Smooth muscle cell (in vitro differentiated cells): ENCODE measurements around the gene MNX1. TPM values are rescaled to one million over a fixed set of nuclear protein-coding genes. Genes with fewer than 3 reads are reported as not detected.

Experiments used
- DNase-seq: peaks from one replicate; lab custom pipeline; 2025; ENCODE audit not compliant: unreplicated experiment; lab: John Stamatoyannopoulos, UW
- H2AFZ ChIP-seq: fragments of 200-600 bp; sonication (generic); 2 replicates; pipeline ENCODE4 v1.6.0; 2016; ENCODE audit warnings: antibody characterized with exemption, low read depth, mild to moderate bottlenecking
- H3F3A ChIP-seq: fragments of 200-600 bp; sonication (generic); 2 replicates; pipeline ENCODE4 v1.6.0; 2017; ENCODE audit warnings: antibody characterized with exemption, low read depth
- H3K27ac ChIP-seq: fragments of 200-600 bp; sonication (generic); 2 replicates; pipeline ENCODE4 v1.5.1; 2016; ENCODE audit warnings: low read depth, mild to moderate bottlenecking
- H3K27me3 ChIP-seq: fragments of 200-600 bp; sonication (generic); 2 replicates; pipeline ENCODE4 v1.6.1; 2016; ENCODE audit warnings: low read depth, mild to moderate bottlenecking
- H3K36me3 ChIP-seq: fragments of 200-600 bp; sonication (generic); 2 replicates; pipeline ENCODE4 v1.5.1; 2016; ENCODE audit warnings: low read depth
- H3K4me1 ChIP-seq: fragments of 200-600 bp; sonication (generic); 2 replicates; pipeline ENCODE4 v1.5.1; 2016; ENCODE audit warnings: low read depth
- H3K4me2 ChIP-seq: fragments of 200-600 bp; sonication (generic); 2 replicates; pipeline ENCODE4 v1.6.0; 2016; ENCODE audit warnings: mild to moderate bottlenecking
- H3K4me3 ChIP-seq: fragments of 200-600 bp; sonication (generic); 2 replicates; pipeline ENCODE4 v1.5.1; 2016; ENCODE audit warnings: mild to moderate bottlenecking
- H3K79me2 ChIP-seq: fragments of 200-600 bp; sonication (generic); 2 replicates; pipeline ENCODE4 v1.6.0; 2016; ENCODE audit warnings: low read depth, mild to moderate bottlenecking
- H3K9ac ChIP-seq: fragments of 200-600 bp; sonication (generic); 2 replicates; pipeline ENCODE4 v1.6.0; 2016; ENCODE audit warnings: low read depth
- H3K9me3 ChIP-seq: fragments of 200-600 bp; sonication (generic); replicated peaks from 2 replicates; pipeline ENCODE4 v1.5.1; 2016; ENCODE audit warnings: low read depth
- H4K20me1 ChIP-seq: fragments of 200-600 bp; sonication (generic); 2 replicates; pipeline ENCODE4 v1.6.0; 2016; ENCODE audit warnings: low read depth
- WGBS: methylation state at CpG from one replicate; pipeline ENCODE4 v1.1.7; 2016; ENCODE audit warnings: low lambda C conversion rate; 5-methylcytosine and 5-hydroxymethylcytosine counted together
- polyA plus RNA-seq: library from polyadenylated mRNA; unstranded; fragments of >200 nt; fragmentation: Nextera tagmentation; extraction: Ambion mirVana; gene quantifications from 2 replicates; pipeline ENCODE4 v1.2.1, GENCODE V29; 2016
- total RNA-seq: library from RNA; depleted of rRNA; stranded (reverse); fragments of >200 nt; gene quantifications from 2 replicates; pipeline ENCODE4 v1.2.3, GENCODE V29; 2014
- TF ChIP-seq, protein P1 (sequence below): fragments of 200-600 bp; sonication (generic); IDR thresholded peaks from 2 replicates; pipeline ENCODE4 v1.5.1; 2017; ENCODE audit warnings: borderline replicate concordance, mild to moderate bottlenecking, antibody characterized with exemption; ENCODE audit not compliant: insufficient read depth, poor library complexity, severe bottlenecking

The MNX1 gene
- total and polyA plus RNA-seq, 2 experiments from 2014 or later: not detected

DNA sequence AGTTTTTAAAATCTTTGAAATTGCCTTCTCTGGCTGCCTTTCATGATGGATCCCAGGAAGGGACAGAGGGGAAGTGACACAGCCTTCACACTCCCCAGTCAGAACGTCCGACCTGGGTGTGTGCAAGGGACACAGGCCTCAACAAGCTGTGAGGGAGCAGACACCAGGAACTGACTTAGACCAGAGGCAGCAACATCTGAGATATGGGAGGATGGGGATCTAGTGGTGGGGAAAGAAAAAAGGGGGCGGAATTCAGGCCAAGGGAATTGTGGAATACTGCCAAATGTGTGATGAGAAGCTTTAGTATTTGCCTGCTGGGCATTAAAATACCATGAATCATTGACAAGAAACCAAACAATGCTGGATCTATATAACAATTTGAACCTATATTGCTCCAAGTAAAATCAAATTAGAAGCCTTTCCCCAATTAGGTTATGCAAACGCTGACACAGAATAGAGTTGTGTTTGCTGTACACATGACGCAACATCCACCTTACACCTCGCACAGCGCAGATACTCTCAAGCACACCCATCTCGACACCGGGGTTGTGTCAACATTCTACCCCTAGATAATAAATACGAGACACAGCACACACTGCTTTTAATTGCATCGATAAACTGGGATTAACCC lies 17.2 kb upstream of the MNX1 start:
- no peaks in the 10 kb centered on the region for H3F3A ChIP-seq
- WGBS: 89% methylated on average over 11 of the region's 11 CpGs
- no peaks in the 10 kb centered on the region for H3K79me2 ChIP-seq
- no peak overlapping the region for H3K9ac ChIP-seq
- peaks cover 3% of the 10 kb centered on the region for H3K4me1 ChIP-seq
- no peak overlapping the region for H3K4me2 ChIP-seq
- no peaks in the 10 kb centered on the region for H3K36me3 ChIP-seq
- H3K4me3 ChIP-seq: no peak overlapping the region
- no peak for DNase-seq
- H3K27me3 ChIP-seq: peaks cover 90% of the 10 kb centered on the region
- no peaks in the 10 kb centered on the region for H3K9me3 ChIP-seq
- TF ChIP-seq, protein P1, sequence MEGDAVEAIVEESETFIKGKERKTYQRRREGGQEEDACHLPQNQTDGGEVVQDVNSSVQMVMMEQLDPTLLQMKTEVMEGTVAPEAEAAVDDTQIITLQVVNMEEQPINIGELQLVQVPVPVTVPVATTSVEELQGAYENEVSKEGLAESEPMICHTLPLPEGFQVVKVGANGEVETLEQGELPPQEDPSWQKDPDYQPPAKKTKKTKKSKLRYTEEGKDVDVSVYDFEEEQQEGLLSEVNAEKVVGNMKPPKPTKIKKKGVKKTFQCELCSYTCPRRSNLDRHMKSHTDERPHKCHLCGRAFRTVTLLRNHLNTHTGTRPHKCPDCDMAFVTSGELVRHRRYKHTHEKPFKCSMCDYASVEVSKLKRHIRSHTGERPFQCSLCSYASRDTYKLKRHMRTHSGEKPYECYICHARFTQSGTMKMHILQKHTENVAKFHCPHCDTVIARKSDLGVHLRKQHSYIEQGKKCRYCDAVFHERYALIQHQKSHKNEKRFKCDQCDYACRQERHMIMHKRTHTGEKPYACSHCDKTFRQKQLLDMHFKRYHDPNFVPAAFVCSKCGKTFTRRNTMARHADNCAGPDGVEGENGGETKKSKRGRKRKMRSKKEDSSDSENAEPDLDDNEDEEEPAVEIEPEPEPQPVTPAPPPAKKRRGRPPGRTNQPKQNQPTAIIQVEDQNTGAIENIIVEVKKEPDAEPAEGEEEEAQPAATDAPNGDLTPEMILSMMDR: no peak
- H3K27ac ChIP-seq: no peak overlapping the region
- H2AFZ ChIP-seq: no peak overlapping the region
- H4K20me1 ChIP-seq: no peaks in the 10 kb centered on the region

GRCh38 chr7:157024716-157025115 lies 14.3 kb upstream of the MNX1 start:
- H3K4me1 ChIP-seq: peaks cover 12% of the 10 kb centered on the region
- H3K9ac ChIP-seq: no peak overlapping the region
- no peak overlapping the region for H3K4me2 ChIP-seq
- H3K79me2 ChIP-seq: no peaks in the 10 kb centered on the region
- no peak overlapping the region for H3K4me3 ChIP-seq
- H3K27ac ChIP-seq: no peak overlapping the region
- TF ChIP-seq, protein P1: no peak
- H3K36me3 ChIP-seq: no peaks in the 10 kb centered on the region
- 82% methylated on average over 3 of the region's 3 CpGs for WGBS
- no peaks in the 10 kb centered on the region for H4K20me1 ChIP-seq
- no peaks in the 10 kb centered on the region for H3K9me3 ChIP-seq
- no peaks in the 10 kb centered on the region for H3F3A ChIP-seq
- H3K27me3 ChIP-seq: peaks cover 100% of the 10 kb centered on the region
- DNase-seq: no peak
- H2AFZ ChIP-seq: no peak overlapping the region

- DNase-seq: no peak
- H3K9ac ChIP-seq: no peak overlapping the region
- no peak overlapping the region for H2AFZ ChIP-seq
- TF ChIP-seq, protein P1: no peak
- H3K4me1 ChIP-seq: peaks cover 12% of the 10 kb centered on the region
- no peaks in the 10 kb centered on the region for H3K79me2 ChIP-seq
- no peak overlapping the region for H3K27ac ChIP-seq
- H3K27me3 ChIP-seq: peaks cover 100% of the 10 kb centered on the region
- H3K9me3 ChIP-seq: no peaks in the 10 kb centered on the region
- no peak overlapping the region for H3K4me2 ChIP-seq
- no peaks in the 10 kb centered on the region for H3F3A ChIP-seq
- 29% methylated on average over 4 of the region's 4 CpGs for WGBS
- H4K20me1 ChIP-seq: no peaks in the 10 kb centered on the region
- no peak overlapping the region for H3K4me3 ChIP-seq
- no peaks in the 10 kb centered on the region for H3K36me3 ChIP-seq
These were observed 13.1 kb upstream of the MNX1 start for GRCh38 chr7:157023589-157023905.

DNA sequence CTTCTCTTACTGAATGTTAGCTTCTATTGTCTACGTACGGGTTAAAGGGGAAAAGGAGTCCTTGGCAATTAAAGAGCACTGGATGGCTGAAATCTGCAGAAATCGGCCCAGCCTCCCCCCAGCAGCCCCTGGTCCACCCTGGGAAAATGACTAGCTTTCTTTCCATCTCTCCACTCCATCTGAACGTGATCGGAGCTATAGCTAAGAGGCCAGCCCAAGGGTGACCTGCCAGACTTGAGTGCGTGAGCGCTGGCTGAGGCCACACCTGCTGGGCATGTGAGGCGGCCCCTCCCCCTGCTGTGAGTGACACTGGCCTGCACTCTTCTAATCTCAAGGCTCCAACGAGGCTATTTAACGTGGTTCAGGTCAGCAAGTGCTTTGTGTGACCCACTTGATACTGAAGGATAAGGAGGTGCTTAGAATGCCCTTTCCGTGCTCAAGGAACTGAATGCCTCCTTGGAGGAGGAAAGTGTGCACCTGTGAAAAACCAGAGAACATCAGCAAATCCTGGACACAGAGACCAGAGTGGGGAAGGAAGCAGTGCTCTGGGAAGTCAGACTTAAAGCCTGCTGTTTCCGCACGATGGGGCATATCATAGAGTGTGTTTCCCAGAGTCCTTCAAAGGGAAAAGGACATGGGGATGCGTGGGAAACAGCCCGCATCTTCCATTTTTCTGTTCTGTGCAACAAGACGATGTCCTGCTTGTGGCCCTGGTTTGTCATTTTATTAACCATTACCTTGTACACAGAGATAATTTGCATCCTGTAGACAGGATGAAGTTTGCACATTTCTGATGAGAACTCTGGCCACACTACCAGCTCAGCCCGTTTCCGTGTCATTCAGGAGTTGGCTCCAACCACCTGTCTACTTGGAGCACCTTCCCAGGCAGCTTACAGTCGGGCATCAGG lies 12.5 kb upstream of the MNX1 start:
- no peak overlapping the region for H2AFZ ChIP-seq
- TF ChIP-seq, protein P1: no peak
- H3K4me1 ChIP-seq: peaks cover 12% of the 10 kb centered on the region
- H3K27ac ChIP-seq: no peak overlapping the region
- H3K36me3 ChIP-seq: no peaks in the 10 kb centered on the region
- no peaks in the 10 kb centered on the region for H3F3A ChIP-seq
- no peak for DNase-seq
- no peaks in the 10 kb centered on the region for H3K79me2 ChIP-seq
- no peaks in the 10 kb centered on the region for H4K20me1 ChIP-seq
- no peak overlapping the region for H3K9ac ChIP-seq
- H3K4me2 ChIP-seq: no peak overlapping the region
- no peaks in the 10 kb centered on the region for H3K9me3 ChIP-seq
- H3K4me3 ChIP-seq: no peak overlapping the region
- peaks cover 100% of the 10 kb centered on the region for H3K27me3 ChIP-seq
- WGBS: 25% methylated on average over 19 of the region's 19 CpGs
